ENCODE results near the gene CLIP3.
"Not testable (repeated sequence)": the region's sequence is repeated elsewhere in the genome, so short reads cannot be mapped to it uniquely, and the experiment has no call there.

CLIP3 gene

DNA sequence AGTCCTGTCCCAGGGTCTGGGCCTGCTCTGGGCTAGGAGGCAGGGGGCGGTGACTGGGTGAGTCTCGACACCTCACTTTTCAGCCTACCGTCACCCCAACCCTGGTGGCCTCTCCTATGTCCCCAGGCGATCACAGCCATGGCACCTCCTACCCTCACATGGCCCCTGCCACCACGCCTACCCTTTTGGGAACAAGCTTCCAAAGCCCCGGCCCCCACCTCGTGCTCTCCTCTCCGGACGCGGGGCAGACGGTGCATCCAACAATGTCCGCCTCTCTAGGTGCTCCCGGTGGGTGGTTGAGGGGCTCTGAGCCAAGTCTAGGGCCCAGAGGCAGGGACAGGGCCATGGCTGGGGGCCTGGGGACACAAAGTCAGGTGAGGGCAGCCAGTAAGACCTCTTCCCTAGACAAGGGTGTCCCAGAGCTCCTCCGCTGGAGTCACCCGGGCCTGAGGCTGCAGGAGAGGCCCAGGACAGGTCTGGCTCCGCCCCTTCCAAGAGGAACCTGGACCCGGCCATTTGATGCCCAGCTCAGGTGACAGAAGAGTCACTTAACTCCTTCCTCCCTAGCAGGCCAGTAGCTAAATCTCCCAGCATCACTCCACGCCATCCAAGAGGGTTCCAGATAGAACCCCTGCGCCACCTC lies 24.2 kb downstream of the CLIP3 start, which contains the start of gene SYNE4:
Gene SYNE4, minus strand, starts transcription at position 478 of the 643 bp plus-strand sequence. Its CDS starts 132 bp downstream, at position 346.
- peak; percentile 98 for DNase-seq

DNA sequence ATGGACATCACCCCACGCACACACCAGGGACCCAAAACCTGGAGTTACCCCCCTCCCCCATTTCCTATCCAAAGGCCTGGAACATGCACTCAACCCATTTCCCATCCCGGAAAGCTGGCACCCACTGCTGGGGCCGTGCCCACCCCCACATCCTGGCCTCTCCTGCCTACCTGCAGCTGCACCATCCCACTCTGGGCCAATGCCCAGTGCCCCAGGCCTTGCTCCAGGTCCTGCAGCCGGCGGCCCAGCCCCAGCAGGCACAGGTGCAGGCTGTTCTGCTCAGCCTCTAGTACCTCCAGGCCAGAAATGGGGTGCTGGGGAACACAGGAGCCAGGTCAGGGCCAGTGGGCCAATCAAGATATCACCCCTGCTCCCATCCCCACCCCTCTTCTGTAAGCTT lies 25.7 kb downstream of the CLIP3 start:
- DNase-seq = no peak

DNA sequence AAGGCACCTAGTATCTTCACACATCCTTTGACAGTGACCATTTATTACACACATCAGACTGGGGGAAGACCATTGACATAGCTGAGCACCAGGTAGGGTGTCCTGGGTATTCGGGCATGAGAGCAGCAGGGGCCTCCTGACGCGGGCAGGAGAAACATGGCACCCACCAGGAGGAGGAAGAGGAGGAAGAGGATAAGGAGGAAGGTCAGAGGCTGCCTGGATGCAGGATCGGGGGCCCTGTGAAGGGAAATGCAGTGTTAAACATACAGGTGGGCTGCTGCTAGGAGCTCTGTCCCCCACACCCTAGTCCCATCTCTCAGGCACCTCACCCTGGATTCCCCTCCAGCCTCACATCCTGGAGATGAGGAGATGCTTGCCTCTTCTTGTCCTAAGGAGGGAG lies 29.4 kb downstream of the CLIP3 start:
- DNase-seq = no peak

DNA sequence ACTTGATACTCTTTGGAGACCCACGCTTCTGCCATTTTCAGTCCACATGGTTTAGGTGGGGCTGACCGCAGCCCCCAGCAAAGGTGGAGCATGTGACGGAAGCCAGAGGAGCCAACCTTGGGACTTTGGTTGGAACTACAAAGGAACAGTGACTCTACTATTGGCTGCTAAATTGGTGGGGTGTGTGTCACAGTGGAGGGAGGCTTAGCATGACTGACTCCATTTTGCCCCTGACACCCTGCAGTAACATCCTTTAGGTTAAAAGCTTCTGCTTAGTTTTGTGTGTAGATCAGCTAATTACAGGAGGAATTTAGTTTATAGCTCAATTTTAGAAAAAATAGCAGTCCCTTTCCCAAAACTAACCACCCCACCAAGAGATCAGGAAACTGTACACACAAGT lies 31.1 kb downstream of the CLIP3 start:
- no peak for DNase-seq

DNA sequence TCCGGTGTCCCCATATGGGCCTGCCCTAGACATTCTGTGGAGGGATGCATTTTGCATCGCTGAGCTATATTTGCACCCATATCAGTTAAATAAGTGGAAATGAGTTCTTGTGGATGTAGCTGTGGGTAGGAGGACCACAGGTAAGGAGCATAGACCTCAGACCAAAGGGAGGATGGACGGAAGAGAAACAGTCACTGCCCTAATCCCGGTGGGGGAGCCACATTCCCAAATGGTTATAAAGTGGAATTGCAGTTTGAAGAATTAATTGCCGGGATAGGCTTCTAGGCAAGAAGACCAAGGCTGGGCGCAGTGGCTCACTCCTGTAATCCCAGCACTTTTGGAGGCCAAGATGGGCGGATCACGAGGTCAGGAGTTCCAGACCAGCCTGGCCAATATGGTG lies 35.9 kb downstream of the CLIP3 start:
- no peak for DNase-seq

DNA sequence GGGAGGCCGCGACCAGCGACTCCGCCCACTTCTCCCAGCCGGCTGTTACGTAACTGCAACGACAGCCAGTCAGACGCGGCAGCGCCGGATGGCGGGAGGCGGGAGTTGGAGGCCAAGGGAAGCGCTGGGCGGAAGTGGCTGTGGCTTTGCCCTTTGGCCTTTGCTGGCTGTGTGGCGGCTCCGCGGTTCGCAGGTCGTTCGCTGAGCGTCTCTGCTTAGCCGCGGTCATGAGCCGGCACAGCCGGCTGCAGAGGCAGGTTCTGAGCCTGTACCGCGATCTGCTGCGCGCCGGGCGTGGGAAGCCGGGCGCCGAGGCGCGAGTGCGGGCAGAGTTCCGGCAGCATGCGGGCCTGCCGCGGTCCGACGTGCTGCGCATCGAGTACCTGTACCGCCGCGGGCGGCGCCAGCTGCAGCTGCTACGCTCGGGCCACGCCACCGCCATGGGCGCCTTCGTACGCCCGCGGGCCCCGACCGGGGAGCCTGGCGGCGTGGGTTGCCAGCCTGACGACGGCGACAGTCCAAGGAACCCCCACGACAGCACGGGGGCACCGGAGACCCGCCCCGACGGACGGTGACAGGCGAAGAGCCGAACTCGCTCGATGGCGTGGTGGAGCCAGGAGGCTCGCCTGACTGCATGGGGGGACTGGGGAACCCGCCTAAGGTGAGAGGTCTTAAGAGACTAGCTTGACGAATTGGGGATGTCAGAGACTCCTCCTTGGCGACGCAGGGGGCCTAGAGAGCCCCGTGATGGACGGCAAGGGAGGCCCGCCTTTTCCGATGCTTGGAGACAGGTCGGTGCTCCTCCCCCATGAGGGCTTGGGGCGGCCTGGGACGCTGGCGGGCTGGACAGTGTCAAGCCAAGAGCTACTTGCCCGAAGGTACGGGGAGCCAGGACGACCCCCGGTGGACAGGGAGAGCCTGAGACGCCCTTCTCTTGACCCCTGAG lies 37.4 kb downstream of the CLIP3 start, which contains the start of gene SDHAF1:
Gene SDHAF1, plus strand, starts transcription at position 141 of the 946 bp plus-strand sequence. Its CDS starts 87 bp downstream, at position 228.
- peak; percentile 99 for DNase-seq

DNA sequence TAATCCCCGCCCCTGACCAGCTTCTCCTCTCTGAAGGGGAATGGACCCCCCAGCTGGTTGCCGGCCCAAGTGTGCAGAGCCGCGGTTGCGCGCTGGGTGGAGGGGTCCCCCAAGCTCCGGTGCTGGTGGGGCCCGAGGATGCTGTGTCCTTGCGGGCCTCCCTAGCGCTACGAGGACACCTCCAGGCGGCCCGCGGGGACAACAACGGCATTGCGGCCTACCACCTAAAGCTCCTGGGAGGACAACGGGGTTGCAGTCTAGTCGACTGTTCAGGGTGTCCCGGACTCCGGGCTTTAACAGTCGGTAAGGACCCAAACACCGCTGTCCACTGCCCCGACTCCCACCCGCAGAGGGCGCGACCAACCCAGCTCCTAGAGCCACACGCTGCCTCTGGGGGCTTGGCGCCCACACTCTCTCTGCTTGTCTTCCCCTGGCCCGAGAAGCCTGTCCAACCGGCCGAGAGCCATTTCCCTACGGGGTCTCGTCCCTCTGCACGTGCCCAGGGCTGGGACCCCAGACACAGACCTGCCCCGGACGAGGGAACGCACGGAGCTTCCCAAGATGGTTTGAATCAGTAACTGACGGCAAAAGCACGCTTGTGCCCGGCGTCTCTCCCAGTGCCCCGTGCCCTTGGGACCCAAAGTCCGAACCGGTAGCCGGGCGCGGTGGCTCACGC lies 38.6 kb downstream of the CLIP3 start:
- peak; percentile 49 for DNase-seq

DNA sequence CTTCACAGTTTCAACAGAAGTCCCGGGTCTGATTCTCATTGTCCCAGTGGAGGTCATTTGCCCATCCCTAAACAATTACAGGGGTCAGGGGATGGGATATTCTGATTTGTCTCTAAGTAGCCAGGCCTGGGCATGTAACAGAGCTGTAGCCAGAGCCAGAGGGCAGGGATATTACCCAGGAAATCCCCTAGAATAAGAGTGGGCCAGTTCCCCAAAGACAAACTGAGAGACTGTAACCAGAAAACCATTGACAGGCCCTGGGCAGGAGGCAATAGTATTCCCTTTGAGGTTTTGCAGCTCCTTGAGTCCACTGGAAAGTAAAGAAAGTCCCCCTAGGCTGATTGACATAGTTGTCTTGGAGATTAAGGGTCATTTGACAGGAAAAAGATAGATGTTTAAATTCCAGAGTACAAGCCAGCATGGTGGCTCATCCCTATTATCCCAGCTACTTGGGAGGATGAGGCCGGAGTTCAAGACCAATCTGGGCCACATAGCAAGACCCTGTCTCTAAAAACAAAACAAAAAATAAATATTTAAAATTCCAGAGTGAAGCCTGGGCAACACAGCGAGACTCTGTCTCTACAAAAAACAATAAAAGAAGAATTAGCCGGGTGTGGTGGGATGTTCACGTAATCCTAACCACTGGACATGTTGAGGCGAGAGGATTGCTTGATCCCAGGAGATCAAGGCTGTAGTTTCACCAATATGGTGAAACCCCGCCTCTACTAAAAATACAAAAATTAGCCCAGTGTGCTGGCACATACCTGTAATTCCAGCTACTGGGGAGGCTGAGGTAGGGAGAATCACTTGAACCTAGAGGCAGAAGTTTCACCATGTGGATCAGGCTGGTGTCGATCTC lies 39.5 kb downstream of the CLIP3 start:
- DNase-seq = no peak

DNA sequence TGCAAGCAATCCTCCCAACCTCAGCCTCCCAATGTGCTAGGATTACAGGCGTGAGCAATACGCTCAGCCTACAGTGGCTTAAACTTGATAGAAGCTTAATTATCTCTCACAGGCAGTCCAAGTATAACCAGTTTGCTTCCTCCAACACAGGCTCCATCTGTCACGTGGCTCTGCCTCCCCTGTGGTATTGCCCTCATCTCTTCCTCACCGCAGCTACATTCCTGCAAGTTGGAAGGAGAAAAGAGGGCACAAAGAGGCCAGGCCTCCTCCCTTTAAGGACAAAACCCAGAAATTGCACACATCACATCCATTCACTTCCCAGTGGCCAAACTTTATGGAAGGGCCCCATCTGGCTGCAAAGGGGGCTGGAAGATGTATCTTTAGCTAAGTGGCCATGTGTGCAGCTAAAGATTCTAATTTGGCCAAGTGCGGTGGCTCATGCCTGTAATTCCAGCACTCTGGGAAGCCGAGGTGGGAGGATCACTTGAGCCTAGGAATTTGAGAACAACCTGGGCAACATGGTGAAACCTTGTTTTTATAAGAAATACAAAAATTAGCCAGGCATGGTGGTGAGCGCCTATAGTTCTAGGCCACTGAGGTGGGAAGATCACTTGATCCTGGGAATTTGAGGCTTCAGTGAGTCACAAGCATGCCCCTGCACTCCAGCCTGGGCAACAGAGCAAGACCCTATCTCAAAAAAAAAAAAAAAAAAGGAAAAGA lies 40.8 kb downstream of the CLIP3 start:
- no peak for DNase-seq

DNA sequence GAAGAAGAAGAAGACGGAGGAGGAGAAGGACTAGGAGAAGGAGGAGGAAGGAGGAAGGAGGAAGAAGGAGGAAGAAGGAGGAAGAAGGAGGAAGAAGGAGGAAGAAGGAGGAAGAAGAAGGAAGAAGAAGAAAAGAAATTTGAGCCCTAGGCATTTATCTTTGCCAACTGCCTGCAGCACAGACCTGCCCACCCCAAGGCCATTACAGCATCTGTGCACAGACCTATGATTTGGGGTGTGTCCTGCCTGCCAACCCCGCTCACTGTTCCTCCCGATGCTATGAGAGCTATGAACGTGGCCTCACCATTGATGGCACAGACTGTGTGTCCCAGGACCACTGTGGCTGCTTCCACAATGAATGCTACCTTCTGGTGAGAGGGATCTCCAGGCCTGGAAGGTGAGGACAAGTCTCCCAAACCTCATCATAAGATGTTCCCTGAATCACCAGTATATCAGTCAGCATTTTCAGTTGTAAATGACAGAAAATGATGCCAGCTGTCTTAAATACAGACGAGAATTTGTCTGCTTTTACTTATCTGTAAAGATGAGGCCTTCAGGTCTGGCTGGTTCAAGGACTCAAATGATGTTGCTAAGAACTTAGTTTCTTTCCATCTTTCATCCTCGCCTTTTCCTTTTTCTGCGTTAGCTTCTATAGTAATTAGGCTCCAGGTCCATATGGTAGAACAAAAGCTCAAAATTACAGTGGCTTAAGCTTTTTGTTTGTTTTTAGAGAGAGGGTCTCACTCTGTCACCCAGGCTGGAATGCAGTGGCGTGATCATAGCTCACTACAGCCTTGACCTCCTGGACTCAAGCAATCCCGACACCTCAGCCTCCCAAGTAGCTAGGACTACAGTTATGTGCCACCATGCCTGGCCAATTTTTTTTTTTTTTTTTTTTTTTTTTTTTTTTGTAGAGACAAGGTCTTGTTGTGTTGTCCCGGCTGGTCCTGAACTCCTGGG lies 41.6 kb downstream of the CLIP3 start:
- DNase-seq = no peak

DNA sequence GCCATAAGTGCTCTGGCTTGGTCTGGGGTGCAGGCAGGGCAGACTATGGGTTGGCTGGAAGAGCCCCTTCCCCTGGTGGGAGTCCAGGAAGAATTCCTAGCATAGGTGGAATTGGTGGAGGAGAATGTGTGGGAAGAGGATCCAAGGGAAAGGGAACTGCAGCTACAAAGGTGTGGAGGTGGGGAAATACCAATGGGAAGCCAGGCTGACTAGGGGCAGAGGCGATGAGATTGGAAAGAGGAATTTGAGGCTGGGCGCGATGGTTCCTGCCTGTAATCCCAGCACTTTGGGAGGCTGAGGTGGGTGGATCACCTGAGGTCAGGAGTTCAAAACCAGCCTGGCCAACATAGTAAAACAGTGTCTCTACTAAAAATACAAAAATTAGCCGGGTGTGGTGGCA lies 42.5 kb downstream of the CLIP3 start:
- no peak for DNase-seq

DNA sequence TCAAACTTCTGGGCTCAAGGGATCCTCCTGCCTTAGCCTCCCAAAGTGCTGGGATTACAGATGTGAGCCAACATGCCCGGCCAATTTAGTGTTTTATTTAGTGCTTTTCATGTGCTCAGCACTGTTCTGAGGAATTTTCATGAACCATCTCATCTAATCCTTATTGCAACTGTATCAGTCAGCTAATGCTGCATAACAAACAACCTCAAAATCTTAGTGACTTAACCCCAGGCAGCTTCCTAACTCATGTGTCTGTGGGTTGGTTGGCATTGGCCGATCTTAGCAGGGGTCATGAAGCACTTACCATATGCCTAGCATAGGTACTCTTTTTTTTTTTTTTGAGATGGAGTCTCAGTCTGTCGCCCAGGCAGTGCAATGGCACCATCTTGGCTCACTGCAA lies 43.8 kb downstream of the CLIP3 start:
- DNase-seq = no peak

DNA sequence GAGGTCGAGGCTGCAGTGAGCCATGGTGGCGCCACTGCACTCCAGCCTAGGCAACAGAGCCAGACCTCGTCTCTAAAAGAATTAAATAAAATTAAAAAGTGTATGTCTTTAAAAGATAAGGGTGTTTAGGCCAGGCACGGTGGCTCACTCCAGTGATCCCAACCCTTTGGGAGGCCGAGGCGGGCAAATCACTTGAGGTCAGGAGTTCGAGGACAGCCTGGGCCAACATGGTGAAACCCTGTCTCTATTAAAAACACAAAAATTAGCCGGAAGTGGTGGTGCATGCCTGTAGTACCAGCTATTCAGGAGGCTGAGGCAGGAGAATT lies 45.1 kb downstream of the CLIP3 start:
- DNase-seq = no peak

DNA sequence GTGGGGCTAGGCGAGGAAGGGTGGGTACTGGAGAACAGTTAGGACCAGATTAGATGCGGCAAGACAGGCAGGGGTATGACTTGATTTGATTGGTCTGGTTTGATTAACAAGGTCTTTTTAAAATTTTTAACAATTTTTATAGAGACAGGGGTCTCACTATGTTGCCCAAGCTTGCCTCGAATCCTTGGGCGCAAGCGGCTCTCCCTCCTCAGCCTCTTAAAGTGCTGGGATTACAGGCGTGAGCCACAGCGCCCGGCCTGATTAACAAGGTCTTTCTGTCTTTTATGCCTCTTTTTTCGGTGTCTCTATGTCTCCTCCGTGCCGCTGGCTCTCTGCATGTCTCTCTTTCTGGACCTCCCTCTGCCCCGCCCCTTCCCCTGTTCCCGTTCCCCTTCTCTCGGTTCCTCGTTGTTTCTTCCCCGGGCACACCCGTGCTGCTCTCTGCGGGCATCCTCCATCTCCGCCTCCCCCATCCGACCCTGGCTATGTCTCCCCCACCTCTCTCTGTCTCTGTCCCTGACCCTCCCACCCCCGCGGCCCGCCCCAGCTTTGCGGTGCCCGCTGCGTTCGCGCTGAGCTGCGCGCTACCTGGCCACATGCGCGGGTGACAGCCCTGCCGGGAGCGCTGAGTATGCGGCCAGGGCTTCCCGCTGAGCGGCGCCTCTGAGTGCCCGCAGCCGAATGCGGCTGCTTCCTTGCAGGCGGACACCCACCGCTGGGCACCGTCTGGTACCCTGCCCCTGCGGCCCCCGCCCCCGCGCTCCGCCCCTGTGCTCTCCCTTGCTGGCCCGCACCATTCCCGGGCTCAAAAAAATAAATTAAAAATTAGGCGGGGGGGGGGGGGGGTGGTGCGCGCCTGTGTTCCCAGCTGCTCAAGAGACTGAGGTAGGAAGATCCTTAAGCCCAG lies 45.8 kb downstream of the CLIP3 start:
- peak; percentile 84 for DNase-seq

DNA sequence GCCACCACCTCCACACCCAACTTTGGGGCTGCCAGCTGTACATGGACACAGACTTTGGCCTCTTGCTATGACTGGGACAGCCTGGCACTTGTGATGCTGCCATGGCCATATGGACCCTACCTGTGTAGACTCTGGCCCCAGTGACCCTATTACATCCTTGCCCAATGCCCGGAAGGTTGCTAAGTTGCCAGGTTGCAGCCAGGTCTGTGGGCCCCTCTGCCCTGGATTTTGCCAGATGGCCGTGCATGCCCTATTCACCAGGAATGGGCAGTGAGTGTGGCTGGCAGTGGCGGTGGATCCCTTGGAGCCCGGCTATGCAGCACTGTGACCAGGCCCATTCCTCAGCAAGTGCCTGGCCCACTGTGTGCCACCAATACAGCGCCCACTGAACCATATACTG lies 46.6 kb downstream of the CLIP3 start:
- DNase-seq = no peak

DNA sequence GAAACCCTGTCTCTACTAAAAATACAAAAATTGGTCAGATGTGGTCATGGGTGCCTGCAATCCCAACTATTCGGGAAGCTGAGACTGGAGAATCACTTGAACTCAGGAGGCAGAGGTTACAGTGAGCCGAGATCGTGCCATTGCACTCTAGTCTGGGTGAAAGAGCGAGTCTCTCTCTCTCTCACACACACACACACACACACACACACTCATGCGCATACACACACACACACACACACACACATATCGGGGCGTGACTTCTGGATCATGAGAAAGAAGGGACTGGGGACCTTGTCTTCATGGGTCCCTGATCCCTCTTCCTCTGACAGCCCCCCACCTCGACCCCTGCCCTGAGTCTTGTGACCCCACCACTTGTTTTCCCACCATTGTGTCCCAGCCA lies 49.5 kb downstream of the CLIP3 start:
- no peak for DNase-seq

DNA sequence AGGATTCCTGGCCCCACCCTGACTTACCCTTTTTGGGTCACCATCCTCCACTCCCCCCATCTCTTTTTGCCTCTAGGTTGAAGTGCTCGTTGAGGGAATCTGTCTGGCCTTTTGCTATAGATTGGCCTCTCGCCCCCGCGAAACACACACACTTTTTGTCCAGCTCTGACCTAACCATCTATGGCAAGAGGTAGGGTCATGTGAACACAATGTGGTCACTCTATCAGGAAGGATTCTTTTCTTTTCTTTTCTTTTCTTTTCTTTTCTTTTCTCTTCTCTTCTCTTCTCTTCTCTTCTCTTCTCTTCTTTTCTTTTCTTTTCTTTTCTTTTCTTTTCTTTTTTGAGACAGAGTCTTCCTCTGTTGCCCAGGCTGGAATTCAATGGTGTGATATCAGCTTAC lies 51.7 kb downstream of the CLIP3 start:
- not testable (repeated sequence) for DNase-seq

DNA sequence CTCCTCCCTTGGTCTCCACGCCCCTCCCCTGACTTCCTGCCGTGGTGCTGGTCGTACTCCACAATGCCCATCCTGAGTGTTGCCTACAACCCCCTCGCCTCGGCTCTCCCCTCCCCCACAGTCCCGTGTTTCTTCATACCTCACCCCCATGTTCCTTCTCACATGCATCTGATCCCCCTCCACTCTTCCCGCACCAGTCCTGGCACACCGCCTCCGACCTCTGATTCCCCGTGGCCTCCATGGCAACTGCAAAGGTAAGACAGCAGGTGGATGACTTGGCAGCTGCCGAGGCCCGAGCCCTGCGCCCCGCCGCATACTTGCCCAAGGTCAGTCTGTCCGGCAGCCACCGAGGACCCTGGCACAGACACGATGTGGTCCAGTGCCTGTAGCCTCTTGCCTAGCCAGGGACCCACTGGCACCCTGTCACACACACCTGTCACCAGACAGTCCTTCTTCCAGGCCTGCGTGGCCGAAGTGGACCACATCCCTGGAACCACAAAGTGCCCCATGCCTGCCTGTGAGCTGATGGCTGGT lies 53.8 kb downstream of the CLIP3 start:
- DNase-seq = peak; percentile 51

DNA sequence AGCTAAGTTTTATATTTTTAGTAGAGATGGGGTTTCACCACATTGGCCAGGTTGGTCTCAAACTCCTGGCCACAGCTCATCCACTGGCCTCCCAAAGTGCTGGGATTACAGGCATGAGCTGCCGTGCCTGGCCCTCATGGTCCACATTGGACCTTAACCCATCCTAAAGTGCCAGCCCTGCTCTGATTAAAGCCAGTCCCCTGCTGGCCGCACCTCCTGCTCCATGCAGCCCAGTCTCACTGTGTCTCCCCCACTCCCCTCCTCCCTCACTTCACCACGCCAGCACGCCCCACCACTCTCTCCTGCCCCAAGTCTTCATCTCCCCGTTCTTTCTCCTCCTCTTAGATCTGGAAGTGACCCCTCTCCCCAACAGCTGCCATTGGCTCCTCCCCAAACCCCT lies 54.4 kb downstream of the CLIP3 start:
- DNase-seq = no peak
